AG09319 (cell line): ENCODE measurements around the gene TRIM16.
"Not testable (repeated sequence)": the region's sequence is repeated elsewhere in the genome, so short reads cannot be mapped to it uniquely, and the experiment has no call there.

ENCODE experiments used
- DNase-seq: peaks from one replicate; pipeline ENCODE4 v3.0.0-alpha.2; 2010; ENCODE audit warnings: low read depth; ENCODE audit errors: extremely low read depth
- TF ChIP-seq, protein P1 (sequence below): IDR thresholded peaks from 2 replicates; pipeline ENCODE4 v1.5.1; 2011; ENCODE audit warnings: low read depth, mild to moderate bottlenecking, inconsistent platforms, low read length, moderate library complexity

TRIM16 gene

GRCh38 chr17:15657868-15658267, 26.2 kb downstream of the TRIM16 start:
- TF ChIP-seq, protein P1, sequence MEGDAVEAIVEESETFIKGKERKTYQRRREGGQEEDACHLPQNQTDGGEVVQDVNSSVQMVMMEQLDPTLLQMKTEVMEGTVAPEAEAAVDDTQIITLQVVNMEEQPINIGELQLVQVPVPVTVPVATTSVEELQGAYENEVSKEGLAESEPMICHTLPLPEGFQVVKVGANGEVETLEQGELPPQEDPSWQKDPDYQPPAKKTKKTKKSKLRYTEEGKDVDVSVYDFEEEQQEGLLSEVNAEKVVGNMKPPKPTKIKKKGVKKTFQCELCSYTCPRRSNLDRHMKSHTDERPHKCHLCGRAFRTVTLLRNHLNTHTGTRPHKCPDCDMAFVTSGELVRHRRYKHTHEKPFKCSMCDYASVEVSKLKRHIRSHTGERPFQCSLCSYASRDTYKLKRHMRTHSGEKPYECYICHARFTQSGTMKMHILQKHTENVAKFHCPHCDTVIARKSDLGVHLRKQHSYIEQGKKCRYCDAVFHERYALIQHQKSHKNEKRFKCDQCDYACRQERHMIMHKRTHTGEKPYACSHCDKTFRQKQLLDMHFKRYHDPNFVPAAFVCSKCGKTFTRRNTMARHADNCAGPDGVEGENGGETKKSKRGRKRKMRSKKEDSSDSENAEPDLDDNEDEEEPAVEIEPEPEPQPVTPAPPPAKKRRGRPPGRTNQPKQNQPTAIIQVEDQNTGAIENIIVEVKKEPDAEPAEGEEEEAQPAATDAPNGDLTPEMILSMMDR: no peak
- no peak for DNase-seq

DNA sequence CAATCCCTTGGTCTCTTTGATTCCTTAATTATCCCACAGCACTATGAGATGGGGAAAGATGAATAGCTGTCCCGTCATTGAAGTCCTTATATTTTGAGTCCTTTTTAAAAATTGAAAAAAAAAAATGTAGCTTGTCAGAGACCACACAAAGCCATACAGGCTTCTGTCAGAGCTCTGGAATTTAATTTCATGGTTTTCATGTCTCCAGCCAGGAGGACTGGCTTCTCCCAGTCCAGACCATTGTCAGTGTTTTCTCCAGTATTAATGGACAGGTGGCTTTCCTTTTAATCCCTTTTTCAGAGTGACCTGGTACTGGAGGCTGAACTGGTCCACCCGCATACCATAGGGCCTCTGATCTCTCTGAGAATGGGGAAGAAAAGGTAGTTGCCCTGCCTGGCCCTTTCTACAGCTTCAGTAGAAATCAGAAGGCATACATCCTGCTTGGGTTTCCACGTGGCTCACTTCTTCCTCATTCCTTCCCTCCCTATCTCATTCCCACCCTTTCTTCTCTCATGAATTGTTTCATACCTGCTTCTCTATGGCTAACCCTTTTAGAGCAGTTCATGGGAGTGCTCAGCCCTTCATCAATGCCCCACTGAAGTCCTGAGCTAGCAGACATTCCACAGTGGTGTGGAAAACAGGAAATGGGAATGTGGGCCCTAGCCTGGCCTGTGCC, 29.1 kb downstream of the TRIM16 start:
- DNase-seq: no peak
- TF ChIP-seq, protein P1: no peak

GRCh38 chr17:15654401-15654800, 29.7 kb downstream of the TRIM16 start:
- DNase-seq: not testable (repeated sequence)

GRCh38 chr17:15652960-15653359, 31.2 kb downstream of the TRIM16 start:
- DNase-seq: no peak
- TF ChIP-seq, protein P1: no peak

- peak; percentile 98 for DNase-seq
- TF ChIP-seq, protein P1: no peak; the same call in 1 of the 2 replicates
Measured at GRCh38 chr17:15651583-15652110, 32.5 kb downstream of the TRIM16 start.

GRCh38 chr17:15650741-15651582, 33.1 kb downstream of the TRIM16 start:
- TF ChIP-seq, protein P1: no peak
- DNase-seq: no peak

DNA sequence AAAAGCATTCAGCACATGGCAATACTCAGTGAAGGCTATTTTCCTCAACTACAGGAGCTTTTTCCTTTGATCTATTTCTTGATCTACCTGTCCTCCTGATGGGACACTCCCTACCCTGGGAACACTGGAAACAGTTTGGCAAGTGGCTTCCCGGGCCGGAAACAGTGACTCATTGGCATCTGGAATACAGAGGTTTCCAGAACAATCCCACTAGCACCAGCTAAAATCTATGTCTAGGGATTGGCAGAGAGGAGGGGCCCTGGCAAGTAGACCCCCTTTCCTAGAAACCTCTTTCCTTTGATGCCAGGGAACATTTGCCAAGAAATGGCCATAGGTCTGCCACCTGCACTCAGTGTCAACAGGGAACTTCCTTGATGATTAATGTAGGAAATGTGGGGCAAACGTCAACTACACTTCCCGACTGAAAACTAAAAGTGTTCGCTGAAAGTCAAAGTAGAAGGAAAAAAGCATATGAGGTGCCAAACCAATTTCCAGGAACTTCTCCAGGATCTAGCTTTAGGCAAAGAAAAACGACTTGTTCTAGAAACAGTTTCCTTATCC, 34.2 kb downstream of the TRIM16 start:
- TF ChIP-seq, protein P1: no peak
- peak; percentile 23 for DNase-seq
